Subcutaneous adipose tissue (tissue), 4 donors: Measurements from ENCODE around the gene DNAH11. TPM values are rescaled to one million over a fixed set of nuclear protein-coding genes. Genes with fewer than 3 reads are reported as not detected.

ENCODE experiments used
- total RNA-seq, 4 donors: library from RNA; depleted of rRNA; stranded (reverse); fragments of >200 nt; gene quantifications; one replicate each; pipeline ENCODE4 v1.1.0, GENCODE V29; 2016
- TF ChIP-seq, protein P1 (sequence below): fragments of 450-650 bp; IDR thresholded peaks from one replicate; pipeline ENCODE4 v1.5.1; 2016; ENCODE audit warnings: low read depth, mild to moderate bottlenecking, control low read depth, antibody characterized with exemption, moderate library complexity

DNAH11 gene
- total RNA-seq, 4 donors from 2014 or later, result 0.16 to 2.6 (median 0.86) TPM

DNA sequence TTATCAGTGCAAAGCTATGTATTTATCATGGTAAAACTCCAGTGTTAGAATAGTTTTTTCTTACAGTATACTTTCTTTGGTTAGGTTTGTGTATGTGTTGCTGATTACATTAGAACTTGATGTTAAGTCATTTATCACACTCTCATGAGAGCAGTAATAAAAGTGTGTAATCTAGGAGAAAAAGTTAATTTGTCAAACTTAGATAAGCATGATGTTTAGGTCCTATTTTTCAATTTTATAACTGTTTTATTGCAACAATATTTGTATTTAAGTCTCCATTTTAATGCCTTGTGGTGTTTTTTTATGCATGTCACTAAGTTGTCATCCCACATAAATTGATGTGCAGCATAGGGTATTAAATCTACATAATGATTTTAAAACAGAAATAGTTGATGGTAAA is 28.8 kb upstream of the DNAH11 start:
- TF ChIP-seq, protein P1, sequence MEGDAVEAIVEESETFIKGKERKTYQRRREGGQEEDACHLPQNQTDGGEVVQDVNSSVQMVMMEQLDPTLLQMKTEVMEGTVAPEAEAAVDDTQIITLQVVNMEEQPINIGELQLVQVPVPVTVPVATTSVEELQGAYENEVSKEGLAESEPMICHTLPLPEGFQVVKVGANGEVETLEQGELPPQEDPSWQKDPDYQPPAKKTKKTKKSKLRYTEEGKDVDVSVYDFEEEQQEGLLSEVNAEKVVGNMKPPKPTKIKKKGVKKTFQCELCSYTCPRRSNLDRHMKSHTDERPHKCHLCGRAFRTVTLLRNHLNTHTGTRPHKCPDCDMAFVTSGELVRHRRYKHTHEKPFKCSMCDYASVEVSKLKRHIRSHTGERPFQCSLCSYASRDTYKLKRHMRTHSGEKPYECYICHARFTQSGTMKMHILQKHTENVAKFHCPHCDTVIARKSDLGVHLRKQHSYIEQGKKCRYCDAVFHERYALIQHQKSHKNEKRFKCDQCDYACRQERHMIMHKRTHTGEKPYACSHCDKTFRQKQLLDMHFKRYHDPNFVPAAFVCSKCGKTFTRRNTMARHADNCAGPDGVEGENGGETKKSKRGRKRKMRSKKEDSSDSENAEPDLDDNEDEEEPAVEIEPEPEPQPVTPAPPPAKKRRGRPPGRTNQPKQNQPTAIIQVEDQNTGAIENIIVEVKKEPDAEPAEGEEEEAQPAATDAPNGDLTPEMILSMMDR, result no peak

DNA sequence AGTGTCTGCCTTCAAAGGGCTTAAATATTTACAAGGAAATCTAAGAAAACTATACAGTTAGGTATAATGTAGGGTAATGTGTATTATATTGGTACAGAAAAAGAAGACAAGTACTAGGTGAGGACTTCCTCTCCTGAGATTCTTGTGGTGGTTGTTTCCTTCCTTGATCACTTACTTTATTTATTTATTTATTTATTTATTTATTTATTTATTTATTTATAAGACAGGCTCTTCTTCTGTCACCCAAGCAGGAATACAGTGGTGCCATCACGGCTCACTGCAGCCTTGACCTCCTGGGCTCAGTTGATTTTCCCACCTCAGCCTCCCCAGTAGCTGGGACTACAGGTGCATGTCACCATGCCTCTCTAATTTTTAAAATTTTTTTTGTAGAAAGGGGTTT is 18.2 kb upstream of the DNAH11 start:
- TF ChIP-seq, protein P1, result no peak

DNA sequence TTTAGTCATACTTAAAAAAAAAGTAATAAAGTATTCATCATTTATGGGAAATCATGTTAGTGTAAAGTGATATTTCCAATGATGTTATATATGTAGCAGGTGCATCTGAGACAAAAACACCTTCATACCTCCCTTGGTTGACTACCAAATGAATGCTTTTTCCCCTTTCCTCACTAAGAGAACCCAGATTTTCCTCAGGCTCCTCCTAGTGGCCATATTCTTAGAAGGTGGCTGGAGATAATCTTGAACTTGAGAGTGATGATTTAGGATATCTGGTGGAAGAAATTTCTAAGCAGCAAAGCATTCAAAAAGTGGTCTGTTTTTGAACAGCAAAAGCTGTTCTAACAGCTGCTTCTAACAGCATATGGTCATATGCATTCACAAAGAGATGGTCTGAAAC is 16.8 kb upstream of the DNAH11 start:
- TF ChIP-seq, protein P1, result no peak

DNA sequence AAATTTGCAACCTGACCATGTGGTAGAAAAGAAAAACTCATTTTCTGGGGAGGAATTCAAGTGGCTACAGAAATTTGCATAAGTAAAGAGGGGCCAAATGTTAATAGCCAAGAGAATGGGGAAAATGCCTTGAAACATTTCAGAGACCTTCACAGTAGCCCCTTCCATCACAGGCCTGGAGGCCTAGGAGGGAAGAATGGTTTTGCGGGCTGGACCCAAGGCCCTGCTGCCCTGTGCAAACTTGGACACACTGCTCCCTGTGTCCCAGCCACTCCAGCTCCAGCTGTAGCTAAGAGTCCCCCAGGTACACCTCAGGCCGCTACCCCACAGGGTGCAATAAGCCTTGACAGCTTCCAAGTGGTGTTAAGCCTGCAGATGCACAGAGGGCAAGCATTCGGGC is 16.4 kb upstream of the DNAH11 start:
- TF ChIP-seq, protein P1, result no peak

DNA sequence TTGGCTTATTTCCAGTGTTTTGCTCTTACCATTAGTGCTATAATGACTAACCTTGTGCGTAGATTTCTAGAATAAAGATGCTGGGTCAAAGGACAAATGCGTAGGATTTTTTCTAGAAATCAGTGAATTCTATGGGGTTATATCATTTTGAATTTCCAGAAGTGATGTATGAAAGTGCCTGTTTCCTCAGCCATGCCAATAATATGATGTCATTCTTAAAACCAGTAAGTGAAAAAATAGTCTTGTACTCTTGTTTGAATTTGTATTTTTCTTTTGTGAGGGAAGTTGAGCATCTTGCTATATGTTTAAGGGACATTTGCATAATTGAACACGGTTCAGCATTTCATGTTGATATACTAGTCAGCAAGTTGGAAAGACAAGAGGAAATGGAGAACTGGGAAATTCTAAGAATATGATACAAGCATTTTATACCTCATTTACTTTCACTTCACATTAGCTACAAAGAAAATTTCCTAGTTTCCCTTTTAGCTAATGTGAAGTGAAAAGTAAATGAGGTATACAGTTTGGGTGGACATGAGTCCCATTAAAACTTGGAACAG is 3.8 kb upstream of the DNAH11 start:
- TF ChIP-seq, protein P1, result no peak

DNA sequence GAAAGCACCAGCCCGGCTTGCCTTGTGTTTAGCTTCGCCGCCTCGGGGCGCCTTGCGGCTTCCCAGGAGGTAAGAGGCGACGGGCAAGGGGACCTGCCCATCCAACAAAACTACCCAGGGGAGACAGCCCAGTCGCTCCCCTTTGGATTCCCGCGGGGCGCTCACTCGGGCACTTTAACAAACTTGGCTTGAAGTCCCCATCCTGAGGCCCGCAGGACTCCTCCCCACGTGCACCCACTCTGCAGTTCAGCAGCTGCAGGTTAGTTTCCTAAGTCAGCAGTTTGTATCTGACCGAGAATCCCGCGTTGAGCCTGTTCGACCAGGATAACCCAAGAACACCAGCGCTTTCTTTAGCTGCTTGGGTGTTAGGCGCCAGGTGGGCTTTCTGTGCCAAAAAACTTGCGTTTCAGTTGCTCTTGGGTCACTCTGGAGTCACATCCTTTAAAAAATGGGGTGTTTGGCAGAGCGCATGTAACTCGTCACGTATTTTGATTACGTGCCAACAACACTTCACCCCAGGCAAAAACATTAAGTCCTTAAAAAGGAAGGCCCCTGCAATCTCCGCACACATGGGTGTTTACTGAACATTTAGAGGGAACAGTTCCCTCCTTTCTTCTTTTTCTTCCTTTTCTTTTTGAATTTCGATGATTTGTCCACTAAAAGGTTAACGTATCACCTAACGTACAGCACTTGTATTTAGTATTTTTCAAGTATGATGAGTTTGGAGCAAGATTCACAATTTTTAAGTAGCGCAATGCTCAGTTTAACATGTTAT is 876 bp downstream of the DNAH11 start:
- TF ChIP-seq, protein P1, result no peak

DNA sequence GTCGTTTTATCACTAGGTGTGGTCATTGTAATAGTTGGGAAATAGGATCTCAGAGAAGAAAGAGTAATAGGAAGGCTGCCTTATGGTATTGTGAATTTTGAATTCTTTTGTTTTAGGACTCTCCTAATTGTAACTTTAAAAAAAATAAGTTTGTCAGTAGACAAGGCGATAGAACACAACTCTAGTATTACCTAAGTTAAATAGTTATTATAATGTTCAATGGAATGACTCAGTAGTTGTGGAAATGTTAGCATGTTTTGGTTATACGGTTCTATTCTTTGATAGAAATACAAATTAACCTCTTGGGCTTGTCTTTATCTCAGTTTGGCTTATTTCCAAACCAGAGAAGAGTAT is 1.4 kb downstream of the DNAH11 start:
- TF ChIP-seq, protein P1, result no peak
